G401 (cell line): ENCODE measurements around the gene LINC00305. TPM values are rescaled to one million over a fixed set of nuclear protein-coding genes. Genes with fewer than 3 reads are reported as not detected.

Experiments
- DNase-seq: peaks from one replicate; pipeline ENCODE4 v3.0.0-alpha.2; 2015; ENCODE audit warnings: low spot score
- in situ Hi-C: cut with HindIII; loops from 2 replicates; pipeline ENCODE4 v1.10.0; 2016; ENCODE audit warnings: low sequenced_read_pairs, mixed read lengths
- total RNA-seq: library from RNA; depleted of rRNA; stranded (reverse); fragments of >200 nt; shearing (Covaris generic); gene quantifications from 2 replicates; pipeline ENCODE4 v1.2.3, GENCODE V29; 2014; rRNA removed

Gene LINC00305
- total RNA-seq, result not detected in 2 replicates

DNA sequence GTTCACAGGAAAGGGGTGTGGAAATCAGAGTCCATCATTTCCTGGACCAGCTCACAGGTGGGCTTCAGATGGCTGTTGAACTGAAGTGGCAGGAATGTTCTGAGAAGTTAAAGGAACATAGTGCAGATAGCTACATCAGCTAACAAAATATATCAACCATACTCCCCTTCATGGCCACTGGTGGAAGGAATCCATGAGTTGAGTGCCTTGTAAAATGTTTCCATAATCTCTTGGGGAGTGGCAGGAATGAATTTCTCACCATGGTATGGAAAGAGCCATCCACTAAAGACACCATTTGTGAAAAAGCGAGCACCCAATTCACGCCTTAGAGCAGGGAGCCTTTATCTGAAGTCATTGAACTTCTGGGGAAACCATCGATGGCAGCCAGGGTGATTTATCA, at the start of gene LINC00305:
TSS of gene LINC00305 (minus strand) at position 101 of the 400 bp plus-strand sequence.
- in situ Hi-C loops, result no loop called here

GRCh38 chr18:64191069-64191468, 42.2 kb upstream of the LINC00305 start:
- no peak for DNase-seq
- in situ Hi-C loops, result no loop called here

More for the DNA sequence above, at the start of gene LINC00305:
- DNase-seq, result no peak

- DNase-seq, result no peak
- in situ Hi-C loops, result no loop called here
Measured at GRCh38 chr18:64185987-64186386, 37.1 kb upstream of the LINC00305 start.

GRCh38 chr18:64183665-64184064, 34.8 kb upstream of the LINC00305 start:
- no peak for DNase-seq
- in situ Hi-C loops, result no loop called here

GRCh38 chr18:64180617-64181016, 31.7 kb upstream of the LINC00305 start:
- in situ Hi-C loops, result no loop called here
- DNase-seq, result no peak

GRCh38 chr18:64180171-64180570, 31.3 kb upstream of the LINC00305 start:
- DNase-seq, result no peak

GRCh38 chr18:64179556-64180080, 30.7 kb upstream of the LINC00305 start:
- in situ Hi-C loops, result no loop called here
- DNase-seq, result no peak

More at GRCh38 chr18:64180171-64180570, 31.3 kb upstream of the LINC00305 start:
- in situ Hi-C loops, result no loop called here

DNA sequence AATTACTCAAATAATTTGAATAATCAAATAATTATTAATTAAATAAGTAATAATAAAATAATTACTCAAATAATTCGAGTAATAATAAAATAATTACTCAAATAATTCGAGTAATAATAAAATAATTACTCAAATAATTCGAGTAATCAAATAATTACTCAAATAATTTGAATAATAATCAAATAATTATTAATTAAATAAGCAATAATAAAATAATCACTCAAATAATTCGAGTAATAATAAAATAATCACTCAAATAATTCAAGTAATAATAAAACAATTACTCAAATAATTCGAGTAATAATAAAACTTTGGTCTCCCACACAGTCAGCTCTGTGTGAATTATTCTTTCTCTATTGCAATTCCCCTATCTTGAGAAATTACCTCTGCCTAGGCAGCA, 30.0 kb upstream of the LINC00305 start:
- DNase-seq, result no peak
- in situ Hi-C loops, result no loop called here

DNA sequence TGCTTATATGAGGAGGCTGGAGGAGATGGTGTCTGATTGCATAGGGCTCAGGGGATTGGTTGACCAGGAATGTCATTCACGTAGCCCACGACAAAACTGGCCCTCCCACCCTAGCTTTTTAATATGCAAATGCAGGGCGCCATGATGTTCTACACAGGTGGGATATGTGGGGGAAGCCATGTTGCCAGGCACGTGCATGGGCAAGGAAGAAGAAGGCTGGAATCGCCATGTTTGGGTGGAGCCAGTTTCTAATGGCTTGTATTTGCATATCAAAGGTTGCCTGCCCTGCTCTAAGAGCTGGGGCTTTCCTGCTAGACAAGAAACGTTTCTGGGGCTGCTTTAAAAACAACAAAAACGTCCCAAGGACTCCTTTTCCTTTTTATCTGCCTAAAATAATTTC, 26.5 kb upstream of the LINC00305 start:
- in situ Hi-C loops, result no loop called here
- no peak for DNase-seq

DNA sequence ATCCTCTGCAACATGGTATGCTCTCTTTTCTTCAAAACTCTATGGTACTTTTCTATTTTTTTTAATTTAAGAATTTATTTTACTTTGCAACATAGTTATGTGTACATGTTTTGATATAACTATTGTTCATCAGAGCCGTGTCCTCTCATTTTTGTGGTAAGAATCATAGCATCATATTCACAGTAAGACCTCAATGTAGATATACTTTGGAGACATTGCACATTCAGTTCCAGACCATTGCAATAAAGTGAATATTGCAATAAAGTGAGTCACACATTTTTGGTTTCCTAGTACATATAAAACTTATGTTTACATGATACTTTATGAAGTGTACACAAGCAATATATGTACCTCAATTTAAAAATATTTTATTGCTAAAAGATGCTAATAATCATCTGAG, 22.7 kb upstream of the LINC00305 start:
- in situ Hi-C loops, result no loop called here
- no peak for DNase-seq

DNA sequence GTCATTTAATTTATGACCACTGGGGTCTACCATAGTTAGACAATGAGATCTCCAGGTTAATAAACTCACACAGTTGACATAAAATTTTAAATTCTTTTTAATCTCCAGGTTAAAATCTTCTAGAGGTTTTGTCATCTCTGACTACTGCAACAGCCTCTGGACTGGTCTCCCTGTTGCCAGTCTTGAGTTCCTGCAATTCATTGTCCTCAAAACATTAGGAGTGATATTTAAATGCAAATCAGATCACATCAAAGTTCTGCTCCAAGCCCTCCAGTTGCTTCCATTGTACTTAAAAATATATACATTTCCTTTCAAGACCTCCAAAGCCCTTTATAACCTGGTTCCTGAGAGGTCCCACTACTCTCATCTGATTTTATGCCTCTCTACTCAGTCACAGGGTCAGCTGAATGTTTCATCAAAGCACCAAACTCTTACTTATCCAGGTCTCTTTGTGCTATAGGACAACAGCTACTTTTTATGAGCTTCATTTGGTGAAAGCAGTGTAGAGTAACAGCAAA, 18.6 kb upstream of the LINC00305 start:
- in situ Hi-C loops, result no loop called here
- DNase-seq, result no peak

- DNase-seq, result no peak
- in situ Hi-C loops, result no loop called here
Measured at GRCh38 chr18:64165906-64166305, 17.0 kb upstream of the LINC00305 start.

- in situ Hi-C loops, result no loop called here
Measured at GRCh38 chr18:64164883-64165282, 16.0 kb upstream of the LINC00305 start.

DNA sequence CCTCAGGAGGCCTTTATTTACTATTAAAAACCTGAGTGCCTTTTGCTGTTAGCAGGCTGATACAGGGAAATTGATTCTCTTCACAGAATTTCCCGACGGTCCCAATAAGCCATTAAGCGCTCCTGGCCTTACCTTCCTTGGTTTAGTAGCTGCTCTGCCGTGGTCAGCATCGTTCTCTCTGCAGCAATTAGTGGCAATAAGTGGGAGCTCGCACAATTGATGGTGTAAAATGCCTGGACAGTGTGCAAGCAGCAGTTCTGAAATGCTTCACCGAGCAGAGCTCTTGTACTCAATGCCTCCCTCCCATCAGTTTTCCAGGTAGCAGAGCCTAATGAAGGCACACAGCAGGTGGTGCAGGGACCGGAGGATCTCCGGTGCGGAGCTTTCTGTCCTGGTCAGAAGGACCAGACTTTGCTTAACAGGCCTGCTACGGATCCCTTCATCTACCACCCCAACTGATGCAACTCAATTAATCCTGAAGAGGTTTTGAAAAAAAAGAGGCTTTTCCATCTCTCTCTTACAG, 1.1 kb upstream of the LINC00305 start:
- in situ Hi-C loops, result no loop called here
- DNase-seq, result no peak

More at GRCh38 chr18:64164883-64165282, 16.0 kb upstream of the LINC00305 start:
- DNase-seq, result no peak

DNA sequence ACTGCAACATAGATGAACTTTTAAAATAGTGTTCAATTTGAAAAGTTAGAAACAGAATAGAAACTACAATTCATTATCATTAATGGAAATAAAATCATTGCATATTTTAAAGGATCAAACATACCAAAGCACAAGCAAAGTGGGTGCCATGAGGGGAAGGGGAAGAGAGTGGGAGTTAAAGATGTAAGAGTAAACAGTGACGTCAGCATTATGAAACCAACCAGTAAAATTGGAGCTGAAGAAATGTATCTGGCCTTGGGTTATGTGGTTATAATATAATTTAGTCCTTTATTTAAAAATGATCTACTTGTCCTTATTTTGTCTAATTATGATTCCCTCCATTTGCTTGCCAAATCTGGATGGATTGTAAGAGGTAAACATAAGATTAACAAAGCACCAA, 6.0 kb downstream of the LINC00305 start:
- DNase-seq, result no peak
- in situ Hi-C loops, result no loop called here

DNA sequence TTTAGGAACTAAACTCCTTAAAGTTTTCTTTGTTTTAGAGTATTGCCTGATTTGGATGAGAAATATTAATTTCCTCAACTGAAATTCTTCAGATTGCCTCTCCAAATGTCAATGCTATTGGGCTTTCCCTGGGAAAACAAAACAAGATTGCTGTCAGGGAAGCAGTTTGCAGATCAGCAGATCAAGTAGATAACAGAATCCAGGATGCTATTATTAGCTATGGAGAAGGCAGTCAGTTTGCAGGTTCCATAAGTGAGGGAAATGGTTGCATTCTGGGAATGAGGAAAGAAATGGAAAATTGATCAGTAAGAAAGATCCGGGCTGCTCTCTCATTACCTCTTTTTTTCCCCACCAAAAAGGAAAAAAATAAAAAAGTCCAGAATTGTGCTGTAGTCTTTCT, 11.0 kb downstream of the LINC00305 start:
- in situ Hi-C loops, result no loop called here
- DNase-seq, result no peak

DNA sequence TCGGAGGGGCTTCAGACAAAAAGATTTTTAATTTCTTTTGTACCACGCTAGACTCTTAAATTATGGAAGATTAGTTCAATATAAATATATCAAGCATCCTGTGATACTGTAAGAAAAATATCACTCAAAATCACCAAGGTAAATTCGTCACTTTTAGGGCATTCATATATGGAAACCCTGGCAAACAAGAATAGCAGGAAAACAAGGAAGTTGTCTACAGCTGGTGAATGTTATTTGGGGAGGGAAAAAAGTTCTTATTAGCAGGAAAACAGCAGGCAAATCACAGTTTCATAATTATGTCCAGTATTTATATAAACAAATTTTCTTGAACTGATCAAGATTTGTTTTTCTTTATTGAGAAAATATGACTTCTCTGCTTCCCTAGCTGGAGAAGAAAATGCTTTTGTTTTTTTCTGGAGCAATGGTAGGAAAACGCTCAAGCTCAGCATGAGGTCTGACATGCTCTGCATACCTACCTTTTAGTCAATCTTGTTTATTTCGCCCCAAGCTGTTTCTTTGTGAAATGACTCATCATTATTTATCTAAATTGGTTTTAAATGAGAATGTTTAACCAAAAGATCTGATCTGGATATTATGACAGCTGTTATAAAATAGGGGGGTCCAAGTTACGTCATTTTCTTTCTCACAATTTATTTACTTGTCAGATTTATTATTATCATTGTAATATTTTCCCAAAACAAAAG, 14.7 kb downstream of the LINC00305 start:
- DNase-seq, result peak; percentile 42

DNA sequence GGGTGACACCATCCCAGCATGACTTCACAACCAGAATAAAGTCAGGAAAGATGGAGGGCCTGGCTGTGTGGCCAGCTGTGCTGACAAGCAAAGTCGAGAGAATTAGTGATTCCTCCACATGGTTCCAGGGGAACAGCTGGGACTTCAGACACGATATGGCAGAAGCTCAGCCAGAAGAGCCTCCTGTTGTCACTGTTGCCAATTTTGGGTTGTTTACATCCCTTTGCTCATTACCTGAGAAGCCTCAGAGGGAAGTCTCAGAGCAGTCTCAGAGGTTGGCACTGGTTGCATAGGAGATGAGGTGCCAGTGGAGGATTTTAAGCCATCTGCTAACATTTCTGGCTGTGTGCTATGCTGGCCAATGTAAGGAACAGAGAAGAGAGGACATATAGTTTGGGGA, 16.0 kb downstream of the LINC00305 start:
- in situ Hi-C loops, result no loop called here
- DNase-seq, result peak; percentile 87

More for the DNA sequence above, 14.7 kb downstream of the LINC00305 start:
- in situ Hi-C loops, result no loop called here

DNA sequence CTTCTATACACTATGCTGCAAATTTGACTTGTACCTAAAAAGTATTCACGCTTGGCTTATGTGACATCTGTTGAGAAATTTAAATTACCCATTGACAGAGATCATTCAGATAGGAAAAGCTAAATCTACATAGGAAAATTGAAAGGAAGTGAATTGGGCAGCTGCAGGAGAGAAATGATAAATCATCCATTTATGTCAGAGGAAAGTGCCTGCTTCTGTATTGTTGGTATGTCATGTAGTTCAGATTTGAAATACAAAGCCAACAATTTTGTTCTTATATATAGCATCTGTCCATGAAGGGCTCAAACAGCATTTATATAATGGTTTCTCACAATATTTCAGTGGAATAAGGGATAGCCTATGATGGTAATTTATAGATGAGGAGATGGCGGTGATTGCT, 17.6 kb downstream of the LINC00305 start:
- no peak for DNase-seq
- in situ Hi-C loops, result no loop called here

DNA sequence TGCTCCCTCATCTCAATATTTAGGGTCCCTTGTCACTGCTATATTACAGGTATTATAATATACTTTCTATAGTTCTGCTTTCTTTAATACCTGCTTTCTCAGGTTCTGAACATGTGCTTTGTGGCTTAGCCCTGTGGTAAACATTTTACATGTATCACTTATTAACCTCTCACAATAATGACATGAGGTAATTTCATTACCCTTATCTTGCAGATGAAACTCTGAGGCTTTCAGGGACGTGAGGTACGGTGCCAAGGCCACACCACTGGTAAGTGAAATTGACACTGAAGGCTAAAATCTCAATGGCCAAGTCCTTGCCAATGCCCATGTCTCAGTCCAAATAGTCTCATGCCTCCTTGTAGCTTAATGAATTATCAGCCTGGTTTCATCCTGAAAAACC, 21.7 kb downstream of the LINC00305 start:
- no peak for DNase-seq
- in situ Hi-C loops, result no loop called here

- DNase-seq, result peak; percentile 11
- in situ Hi-C loops, result no loop called here
Measured at GRCh38 chr18:64119916-64120315, 29.0 kb downstream of the LINC00305 start.
